T-helper 2 cell treated with Interferon-gamma antibody and Interleukin-4, amounts not matched to agents 5 μg/mL and 100 μg/mL, for 36 hours (primary cell): ENCODE data around the gene PIK3CA.
"Not testable (repeated sequence)": the region's sequence is repeated elsewhere in the genome, so short reads cannot be mapped to it uniquely, and the experiment has no call there.

Source experiments
- DNase-seq: peaks from one replicate; pipeline ENCODE4 v3.0.0; 2021; ENCODE audit warnings: low spot score
- H3K27ac Mint-ChIP-seq: one replicate; pipeline ENCODE4 v1.8.0; 2021; ENCODE audit warnings: mild to moderate bottlenecking, mixed read lengths
- H3K27me3 Mint-ChIP-seq: one replicate; pipeline ENCODE4 v1.8.0; 2021; ENCODE audit warnings: low read depth, mixed read lengths
- H3K36me3 Mint-ChIP-seq: one replicate; pipeline ENCODE4 v1.8.0; 2021; ENCODE audit warnings: low read depth, mixed read lengths
- H3K4me1 Mint-ChIP-seq: one replicate; pipeline ENCODE4 v1.8.0; 2021; ENCODE audit warnings: low read depth, mixed read lengths
- H3K4me3 Mint-ChIP-seq: one replicate; pipeline ENCODE4 v1.8.0; 2022; ENCODE audit warnings: mild to moderate bottlenecking, moderate library complexity, mixed read lengths
- H3K9me3 Mint-ChIP-seq: one replicate; pipeline ENCODE4 v1.8.0; 2021; ENCODE audit warnings: mixed read lengths

Gene PIK3CA

DNA sequence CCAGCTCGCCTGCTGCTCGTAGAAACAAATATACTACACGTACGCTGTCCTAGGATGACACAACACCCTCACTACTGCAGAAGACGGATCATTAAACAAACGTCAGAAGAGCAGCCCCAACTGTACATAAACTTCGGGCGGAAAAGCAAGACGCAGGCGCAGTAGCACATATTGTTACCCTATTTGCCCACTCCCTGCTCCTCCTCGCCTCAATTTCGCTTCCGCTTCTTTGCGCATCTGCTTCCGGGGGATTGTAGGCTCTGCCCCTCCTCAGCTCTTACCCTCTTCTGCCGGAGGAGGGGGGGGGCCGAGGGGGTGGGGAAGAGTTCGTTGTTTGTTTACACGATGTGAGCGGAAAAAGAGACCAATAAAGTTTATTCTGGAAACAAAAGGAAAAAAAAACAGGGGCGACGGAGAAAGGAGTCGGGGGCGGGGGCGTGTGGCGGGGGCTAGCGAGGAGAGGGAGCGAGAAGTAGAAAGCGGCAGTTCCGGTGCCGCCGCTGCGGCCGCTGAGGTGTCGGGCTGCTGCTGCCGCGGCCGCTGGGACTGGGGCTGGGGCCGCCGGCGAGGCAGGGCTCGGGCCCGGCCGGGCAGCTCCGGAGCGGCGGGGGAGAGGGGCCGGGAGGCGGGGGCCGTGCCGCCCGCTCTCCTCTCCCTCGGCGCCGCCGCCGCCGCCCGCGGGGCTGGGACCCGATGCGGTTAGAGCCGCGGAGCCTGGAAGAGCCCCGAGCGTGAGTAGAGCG, at the start of gene PIK3CA:
Gene PIK3CA (plus strand): TSS at position 485 of the 743 bp plus-strand sequence. CDS start 50,469 bp downstream, outside the sequence.
- H3K9me3 Mint-ChIP-seq, result no peaks in the 10 kb centered on the region
- H3K36me3 Mint-ChIP-seq, result peaks cover 2% of the 10 kb centered on the region
- peaks cover 17% of the 10 kb centered on the region for H3K4me1 Mint-ChIP-seq
- peak within 1 kb of the TSS; percentile 95 for H3K27ac Mint-ChIP-seq
- H3K4me3 Mint-ChIP-seq, result peak within 1 kb of the TSS; percentile 99
- DNase-seq, result peak; percentile 93
- H3K27me3 Mint-ChIP-seq, result peaks cover 22% of the 10 kb centered on the region

DNA sequence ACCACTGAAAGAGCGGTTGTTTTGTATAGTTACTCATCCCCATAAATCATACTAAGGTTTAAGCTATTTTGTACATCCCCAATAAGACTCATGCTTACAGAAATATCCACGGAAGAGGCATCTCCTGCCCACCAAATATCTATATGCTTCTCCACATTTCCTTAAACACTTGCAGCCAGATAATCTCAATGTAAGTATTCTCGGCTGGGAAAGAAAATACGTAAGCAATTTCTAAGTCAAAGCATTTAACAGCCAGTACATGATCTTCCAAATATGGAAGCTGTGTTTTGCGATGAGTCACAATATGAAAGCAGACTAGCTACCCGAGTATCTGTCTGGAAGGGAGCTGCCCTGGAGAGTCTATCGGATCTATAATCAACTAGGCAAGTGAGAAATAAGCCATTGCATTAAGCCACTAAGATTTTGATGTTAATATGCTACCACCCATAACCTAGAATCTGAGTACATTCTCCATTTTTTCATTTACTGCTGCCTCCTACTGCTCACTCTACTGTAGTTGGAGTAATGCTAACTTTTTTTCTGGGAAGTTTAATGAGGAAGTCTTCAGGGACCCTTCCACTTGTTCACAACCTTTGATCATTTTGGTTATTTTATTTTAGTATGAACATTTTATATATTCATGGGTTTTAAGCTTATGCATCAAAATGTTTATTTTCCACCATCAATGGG, 49.6 kb upstream of the PIK3CA start:
- peaks cover 2% of the 10 kb centered on the region for H3K4me1 Mint-ChIP-seq
- no peaks in the 10 kb centered on the region for H3K9me3 Mint-ChIP-seq
- no peak for DNase-seq
- peaks cover 24% of the 10 kb centered on the region for H3K27me3 Mint-ChIP-seq
- H3K36me3 Mint-ChIP-seq, result no peaks in the 10 kb centered on the region
- no peak overlapping the region for H3K4me3 Mint-ChIP-seq
- H3K27ac Mint-ChIP-seq, result no peak overlapping the region

DNA sequence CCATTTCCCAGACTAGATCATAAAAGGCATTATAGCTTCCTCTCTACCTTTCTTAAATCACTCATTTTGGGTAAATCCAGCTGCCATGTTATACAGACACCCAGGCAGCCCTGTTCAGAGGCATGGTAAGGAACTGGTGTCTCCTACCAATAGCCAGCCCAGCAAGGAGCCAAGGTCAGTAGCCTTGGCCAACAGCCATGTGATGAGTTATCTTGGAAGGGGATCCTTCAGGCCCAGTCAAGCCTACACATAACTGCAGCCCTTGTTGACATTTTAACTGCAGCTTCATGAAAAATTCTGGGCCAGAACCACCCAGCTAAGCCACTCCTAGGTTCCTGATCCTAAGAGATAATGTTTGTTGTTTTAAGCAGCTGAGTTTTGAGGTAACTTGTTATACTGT, 47.5 kb upstream of the PIK3CA start:
- no peak overlapping the region for H3K4me3 Mint-ChIP-seq
- no peaks in the 10 kb centered on the region for H3K36me3 Mint-ChIP-seq
- H3K4me1 Mint-ChIP-seq, result peaks cover 3% of the 10 kb centered on the region
- peaks cover 18% of the 10 kb centered on the region for H3K27me3 Mint-ChIP-seq
- no peaks in the 10 kb centered on the region for H3K9me3 Mint-ChIP-seq
- H3K27ac Mint-ChIP-seq, result no peak overlapping the region
- DNase-seq, result no peak

DNA sequence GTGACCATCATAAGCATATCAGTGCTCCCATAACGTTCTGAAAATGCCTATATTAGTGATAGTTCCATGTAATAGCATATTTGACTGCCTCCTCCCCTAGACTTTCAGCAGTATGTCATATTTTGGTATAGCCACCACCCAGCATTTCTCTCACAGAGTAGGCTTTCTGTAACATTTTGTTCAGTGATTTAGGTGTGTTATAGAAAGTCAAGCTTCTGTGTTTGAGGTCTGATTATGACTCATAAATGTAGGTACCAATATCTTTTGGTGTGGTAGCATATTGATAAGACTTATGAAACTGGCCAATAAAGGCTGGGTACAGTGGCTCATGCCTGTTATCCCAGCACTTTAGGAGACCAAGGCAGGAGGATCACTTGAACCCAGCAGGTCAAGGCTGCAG, 42.3 kb upstream of the PIK3CA start:
- no peaks in the 10 kb centered on the region for H3K9me3 Mint-ChIP-seq
- no peaks in the 10 kb centered on the region for H3K36me3 Mint-ChIP-seq
- H3K27ac Mint-ChIP-seq, result no peak overlapping the region
- no peak overlapping the region for H3K4me3 Mint-ChIP-seq
- peaks cover 27% of the 10 kb centered on the region for H3K27me3 Mint-ChIP-seq
- H3K4me1 Mint-ChIP-seq, result peaks cover 3% of the 10 kb centered on the region
- no peak for DNase-seq

DNA sequence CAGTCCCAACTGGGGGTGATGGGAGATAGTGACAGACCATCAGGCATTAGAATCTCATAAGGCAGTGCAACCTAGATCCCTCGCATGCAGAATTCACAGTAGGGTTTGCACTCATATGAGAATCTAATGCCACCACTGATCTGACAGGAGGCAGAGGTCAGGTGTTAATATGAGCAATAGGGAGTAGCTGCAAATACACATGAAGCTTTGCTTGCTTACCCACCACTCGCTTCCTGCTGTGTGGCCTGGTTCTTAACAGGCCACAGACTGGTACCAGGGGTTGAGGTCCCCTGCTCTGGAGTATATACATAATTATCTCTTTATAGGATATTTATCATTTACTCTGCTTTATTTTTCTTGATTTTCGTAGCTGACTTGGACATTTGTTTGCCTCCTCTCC, 40.5 kb upstream of the PIK3CA start:
- H3K36me3 Mint-ChIP-seq, result no peaks in the 10 kb centered on the region
- H3K27ac Mint-ChIP-seq, result no peak overlapping the region
- peaks cover 3% of the 10 kb centered on the region for H3K4me1 Mint-ChIP-seq
- peaks cover 27% of the 10 kb centered on the region for H3K27me3 Mint-ChIP-seq
- H3K4me3 Mint-ChIP-seq, result no peak overlapping the region
- no peaks in the 10 kb centered on the region for H3K9me3 Mint-ChIP-seq
- DNase-seq, result no peak

DNA sequence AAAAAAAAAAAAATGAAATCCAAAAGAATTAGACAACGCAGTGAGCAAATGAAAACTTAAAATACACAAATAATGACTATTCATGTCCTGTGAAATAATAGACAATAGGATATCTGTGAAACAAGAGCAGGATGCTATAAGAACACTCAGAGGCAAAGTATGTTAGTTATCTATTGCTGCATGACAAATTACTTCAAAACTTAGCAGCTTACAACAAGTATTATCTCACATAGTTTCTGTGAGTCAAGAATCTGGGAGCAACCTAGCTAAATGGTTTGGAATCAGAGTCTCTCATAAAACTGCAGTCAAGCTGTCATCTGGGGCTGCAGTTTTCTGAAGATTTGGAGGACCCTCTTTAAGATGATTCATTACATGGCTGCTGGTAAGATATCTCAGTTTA, 40.1 kb upstream of the PIK3CA start:
- H3K36me3 Mint-ChIP-seq, result no peaks in the 10 kb centered on the region
- no peak overlapping the region for H3K27ac Mint-ChIP-seq
- peaks cover 3% of the 10 kb centered on the region for H3K4me1 Mint-ChIP-seq
- DNase-seq, result no peak
- H3K4me3 Mint-ChIP-seq, result no peak overlapping the region
- no peaks in the 10 kb centered on the region for H3K9me3 Mint-ChIP-seq
- peaks cover 27% of the 10 kb centered on the region for H3K27me3 Mint-ChIP-seq

DNA sequence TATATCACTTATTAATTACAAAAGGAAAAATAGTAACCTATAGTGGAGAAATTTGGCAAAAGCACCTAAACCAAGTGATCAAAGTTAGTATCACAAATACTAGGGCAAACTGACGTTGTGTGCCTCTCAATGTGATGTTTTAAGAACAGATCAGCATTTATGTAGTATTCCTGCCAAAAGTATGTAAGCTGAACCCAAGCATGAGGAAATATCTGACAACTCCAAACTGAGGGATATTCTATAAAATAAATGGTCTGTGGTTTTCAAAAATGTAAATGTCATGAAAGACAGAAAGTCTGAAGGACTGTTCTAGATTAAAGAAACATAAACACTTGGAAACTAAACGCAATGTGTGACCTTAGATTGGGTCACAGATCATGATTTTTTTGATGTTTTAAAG, 34.3 kb upstream of the PIK3CA start:
- no peaks in the 10 kb centered on the region for H3K4me1 Mint-ChIP-seq
- H3K36me3 Mint-ChIP-seq, result no peaks in the 10 kb centered on the region
- peaks cover 23% of the 10 kb centered on the region for H3K27me3 Mint-ChIP-seq
- no peak overlapping the region for H3K27ac Mint-ChIP-seq
- no peaks in the 10 kb centered on the region for H3K9me3 Mint-ChIP-seq
- H3K4me3 Mint-ChIP-seq, result no peak overlapping the region
- DNase-seq, result no peak

DNA sequence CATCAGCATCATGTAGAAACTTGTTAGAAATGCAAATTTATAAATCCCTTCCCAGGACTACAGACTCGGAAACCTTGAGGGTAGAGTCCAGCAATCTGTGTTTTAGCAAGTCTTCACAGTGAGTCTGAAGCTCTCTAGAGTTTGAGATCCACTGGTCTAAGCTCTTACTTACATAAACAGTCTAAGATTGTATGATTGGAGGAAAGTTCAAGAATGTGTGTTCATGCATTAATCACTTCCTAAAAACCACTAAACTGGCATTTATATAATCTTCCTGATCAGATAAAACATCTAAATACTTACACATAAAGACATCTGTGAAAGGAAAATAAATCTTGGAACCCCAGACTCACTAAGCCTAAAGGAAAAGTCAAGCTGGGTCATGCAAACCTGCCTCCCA, 32.7 kb upstream of the PIK3CA start:
- not testable (repeated sequence) for DNase-seq, H3K9me3 Mint-ChIP-seq, H3K36me3 Mint-ChIP-seq, H3K27ac Mint-ChIP-seq, H3K4me1 Mint-ChIP-seq, H3K4me3 Mint-ChIP-seq
- H3K27me3 Mint-ChIP-seq, result peaks cover 23% of the 10 kb centered on the region

DNA sequence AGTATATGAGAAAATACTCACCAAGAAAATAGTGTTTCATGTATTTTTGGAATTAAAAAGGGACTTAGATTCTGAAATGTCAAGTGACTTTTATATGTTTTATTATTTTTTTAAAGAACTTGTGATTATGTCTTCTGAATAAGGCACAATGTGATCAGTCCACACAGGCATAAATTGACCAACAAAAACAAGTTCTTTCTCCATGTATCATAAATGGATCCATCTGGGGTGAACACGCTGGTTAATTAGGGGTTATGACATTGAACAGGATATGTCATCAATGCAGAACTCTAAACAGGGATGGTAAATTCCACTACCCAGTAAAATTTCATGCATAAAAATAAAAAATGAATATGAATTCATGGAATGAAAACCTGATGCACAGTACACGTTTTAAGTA, 31.3 kb upstream of the PIK3CA start:
- Mint-ChIP-seq H3K4me1 (no peaks in the 10 kb centered on the region), H3K27me3 (peaks cover 22% of the 10 kb centered on the region)
- no peak for DNase-seq

DNA sequence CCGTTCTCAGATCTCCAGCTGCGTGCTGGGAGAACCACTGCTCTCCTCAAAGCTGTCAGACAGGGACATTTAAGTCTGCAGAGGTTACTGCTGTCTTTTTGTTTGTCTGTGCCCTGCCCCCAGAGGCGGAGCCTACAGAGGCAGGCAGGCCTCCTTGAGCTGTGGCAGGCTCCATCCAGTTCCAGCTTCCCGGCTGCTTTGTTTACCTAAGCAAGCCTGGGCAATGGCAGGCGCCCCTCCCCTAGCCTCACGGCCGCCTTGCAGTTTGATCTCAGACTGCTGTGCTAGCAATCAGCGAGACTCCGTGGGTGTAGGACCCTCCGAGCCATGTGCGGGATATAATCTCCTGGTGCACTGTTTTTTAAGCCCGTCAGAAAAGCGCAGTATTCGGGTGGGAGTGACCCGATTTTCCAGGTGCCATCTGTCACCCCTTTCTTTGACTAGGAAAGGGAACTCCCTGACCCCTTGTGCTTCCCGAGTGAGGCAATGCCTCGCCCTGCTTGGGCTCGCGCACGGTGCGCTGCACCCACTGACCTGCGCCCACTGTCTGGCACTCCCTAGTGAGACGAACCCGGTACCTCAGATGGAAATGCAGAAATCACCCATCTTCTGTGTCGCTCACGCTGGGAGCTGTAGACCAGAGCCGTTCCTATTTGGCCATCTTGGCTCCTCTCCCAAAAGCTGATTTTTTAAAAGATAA, 15.8 kb upstream of the PIK3CA start:
- H3K27ac Mint-ChIP-seq, H3K36me3 Mint-ChIP-seq, H3K4me3 Mint-ChIP-seq, H3K27me3 Mint-ChIP-seq, H3K9me3 Mint-ChIP-seq, DNase-seq, H3K4me1 Mint-ChIP-seq: not testable (repeated sequence)

More for the DNA sequence above, 31.3 kb upstream of the PIK3CA start:
- H3K36me3 Mint-ChIP-seq, result no peaks in the 10 kb centered on the region
- H3K4me3 Mint-ChIP-seq, result no peak overlapping the region
- peaks cover 4% of the 10 kb centered on the region for H3K9me3 Mint-ChIP-seq
- H3K27ac Mint-ChIP-seq, result no peak overlapping the region

DNA sequence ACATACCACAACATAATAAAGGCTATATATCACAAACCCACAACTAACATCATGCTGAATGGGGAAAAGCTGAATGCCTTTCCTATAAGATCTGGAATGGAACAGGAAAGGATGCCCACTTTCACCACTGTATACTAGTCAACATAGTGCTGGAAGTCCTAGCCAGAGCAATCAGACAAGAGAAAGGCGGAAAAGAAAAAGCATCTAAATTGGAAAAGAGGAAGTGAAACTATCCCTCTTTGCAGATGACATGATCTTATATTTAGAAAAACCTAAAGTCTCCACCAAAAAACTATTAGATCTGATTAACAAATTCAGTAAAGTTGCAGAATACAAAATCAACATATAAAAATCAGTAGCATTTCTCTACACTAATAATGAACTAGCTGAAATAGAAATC, 14.6 kb upstream of the PIK3CA start:
- H3K36me3 Mint-ChIP-seq, result no peaks in the 10 kb centered on the region
- no peaks in the 10 kb centered on the region for H3K9me3 Mint-ChIP-seq
- H3K27me3 Mint-ChIP-seq, result peaks cover 15% of the 10 kb centered on the region
- H3K4me1 Mint-ChIP-seq, result no peaks in the 10 kb centered on the region
- no peak overlapping the region for H3K4me3 Mint-ChIP-seq
- no peak for DNase-seq
- no peak overlapping the region for H3K27ac Mint-ChIP-seq

DNA sequence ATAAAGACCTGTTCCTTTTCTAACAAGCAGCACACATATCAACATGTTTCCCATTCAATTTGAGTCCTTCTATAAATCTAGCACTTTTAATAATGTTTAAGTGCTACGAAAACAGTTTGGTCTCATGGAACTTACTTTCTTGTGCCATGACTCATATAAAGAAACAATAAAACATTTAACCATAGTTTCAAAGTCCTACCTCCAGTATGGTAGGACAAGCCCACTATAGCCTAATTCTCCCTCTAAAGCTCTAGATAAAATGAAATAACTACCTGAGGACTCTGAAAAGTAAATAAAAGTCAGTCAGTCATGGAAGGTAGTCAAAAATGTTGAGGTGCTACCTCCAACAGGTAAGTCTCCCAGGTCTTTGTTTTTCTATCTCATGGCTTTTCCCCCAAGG, 12.0 kb upstream of the PIK3CA start:
- Mint-ChIP-seq H3K4me3 (no peak overlapping the region), H3K36me3 (no peaks in the 10 kb centered on the region), H3K4me1 (no peaks in the 10 kb centered on the region), H3K27me3 (peaks cover 34% of the 10 kb centered on the region), H3K9me3 (no peaks in the 10 kb centered on the region), H3K27ac (no peak overlapping the region)
- no peak for DNase-seq

DNA sequence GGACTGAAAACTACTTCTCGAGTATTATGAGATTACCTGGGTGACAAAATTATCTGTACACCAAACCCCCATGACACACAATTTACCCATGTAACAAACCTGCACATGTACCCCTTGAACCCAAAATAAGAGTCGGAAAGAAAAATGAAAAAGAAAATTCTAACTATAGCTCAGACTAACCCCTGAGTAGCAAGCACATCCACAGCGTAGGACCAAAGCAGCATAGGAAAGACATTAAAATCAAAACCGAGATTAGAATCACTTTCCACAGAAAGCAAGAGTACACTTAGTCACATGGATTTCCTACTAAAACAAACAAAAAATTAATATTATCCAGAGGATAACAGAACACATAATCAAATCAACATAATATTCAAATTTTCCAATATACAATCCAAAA, 6.3 kb upstream of the PIK3CA start:
- Mint-ChIP-seq H3K4me3 (no peak overlapping the region), H3K36me3 (no peaks in the 10 kb centered on the region), H3K9me3 (no peaks in the 10 kb centered on the region), H3K27ac (no peak overlapping the region), H3K4me1 (peaks cover 4% of the 10 kb centered on the region), H3K27me3 (peaks cover 60% of the 10 kb centered on the region)
- no peak for DNase-seq

DNA sequence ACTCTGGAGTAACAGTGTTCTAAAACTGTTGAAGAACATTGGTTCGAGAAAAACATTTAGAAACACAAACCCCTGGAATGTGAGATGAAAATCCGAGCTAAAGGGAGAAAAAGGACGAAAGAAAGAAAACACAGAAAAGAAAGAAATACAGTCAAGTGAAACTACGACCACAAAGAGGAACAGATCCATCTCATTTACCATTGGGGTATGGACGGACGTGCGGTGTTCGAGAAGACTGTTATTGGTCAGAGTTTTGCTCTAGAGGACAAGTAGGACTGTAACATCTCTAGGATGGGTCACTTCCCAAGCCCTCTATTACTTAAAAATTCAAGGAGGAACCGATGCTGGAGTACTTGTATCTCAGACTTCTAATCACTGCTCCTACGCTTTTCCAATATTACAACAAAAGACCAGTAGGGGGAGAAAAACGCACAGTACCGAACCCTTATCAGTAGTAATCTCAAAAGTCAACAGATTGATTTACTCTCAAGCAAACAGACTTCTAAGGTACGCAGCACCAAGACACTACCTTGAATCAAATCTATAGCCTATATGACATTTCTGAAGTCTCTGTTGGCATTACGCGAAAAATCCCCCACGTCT, 1.1 kb upstream of the PIK3CA start:
- peaks cover 28% of the 10 kb centered on the region for H3K27me3 Mint-ChIP-seq
- no peak overlapping the region for H3K27ac Mint-ChIP-seq
- peaks cover 14% of the 10 kb centered on the region for H3K4me1 Mint-ChIP-seq
- no peak for DNase-seq
- peaks cover 2% of the 10 kb centered on the region for H3K36me3 Mint-ChIP-seq
- no peak overlapping the region for H3K4me3 Mint-ChIP-seq
- no peaks in the 10 kb centered on the region for H3K9me3 Mint-ChIP-seq
